NCI-H82 treated with DMSO at 0.1 percent for 48 hours (cell line): ENCODE results near the gene ERP29.
"Not testable (repeated sequence)": the region's sequence is repeated elsewhere in the genome, so short reads cannot be mapped to it uniquely, and the experiment has no call there.

Source experiments
- DNase-seq: peaks from one replicate; lab custom pipeline; 2025; ENCODE audit not compliant: unreplicated experiment; lab: John Stamatoyannopoulos, UW

Gene ERP29

DNA sequence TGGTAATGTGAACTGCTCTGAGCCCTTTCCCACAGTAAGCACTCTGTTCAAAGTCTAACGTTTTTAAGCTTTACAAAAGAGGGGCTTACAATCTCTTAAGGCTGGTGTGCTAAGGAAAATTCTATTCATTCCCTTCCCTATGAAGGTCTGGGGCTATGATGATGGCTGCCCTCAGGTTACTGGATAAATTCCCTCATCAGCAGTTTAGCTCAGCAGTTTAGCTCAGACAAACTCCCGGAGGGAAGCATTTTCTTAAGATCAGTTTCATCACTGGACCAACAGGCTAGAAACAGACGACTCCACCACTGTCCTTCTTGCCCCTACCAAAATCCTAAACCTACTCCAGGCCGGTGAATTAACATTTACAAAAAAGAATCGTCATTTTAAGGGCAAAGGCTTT is 19.1 kb downstream of the ERP29 start:
- DNase-seq, result no peak

DNA sequence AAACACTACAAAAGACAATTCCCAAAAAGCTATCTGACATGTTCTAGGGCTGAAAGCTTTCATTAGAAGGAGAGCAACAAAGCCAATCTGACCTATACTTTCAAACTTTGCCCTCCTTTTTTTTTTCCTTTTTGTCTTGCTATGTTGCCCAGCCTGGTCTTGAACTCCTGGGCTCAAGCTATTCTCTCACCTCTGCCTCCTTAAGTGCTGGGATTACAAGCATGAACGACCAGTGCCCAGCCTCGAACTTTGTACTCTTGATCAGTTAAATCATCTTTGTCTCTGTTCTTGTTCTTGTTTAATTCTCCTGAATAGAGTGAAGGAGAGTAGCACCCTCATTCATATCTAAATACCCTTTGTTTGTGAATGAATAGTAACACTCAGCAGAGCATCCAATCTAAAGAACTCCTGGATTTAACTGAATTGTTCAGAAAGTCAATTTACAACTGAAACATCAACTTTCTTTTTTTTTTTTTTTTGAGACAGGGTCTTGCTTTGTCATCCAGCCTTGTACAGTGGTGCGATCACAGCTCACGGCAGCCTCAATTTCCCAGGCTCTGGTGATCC is 22.1 kb downstream of the ERP29 start:
- DNase-seq, result no peak

DNA sequence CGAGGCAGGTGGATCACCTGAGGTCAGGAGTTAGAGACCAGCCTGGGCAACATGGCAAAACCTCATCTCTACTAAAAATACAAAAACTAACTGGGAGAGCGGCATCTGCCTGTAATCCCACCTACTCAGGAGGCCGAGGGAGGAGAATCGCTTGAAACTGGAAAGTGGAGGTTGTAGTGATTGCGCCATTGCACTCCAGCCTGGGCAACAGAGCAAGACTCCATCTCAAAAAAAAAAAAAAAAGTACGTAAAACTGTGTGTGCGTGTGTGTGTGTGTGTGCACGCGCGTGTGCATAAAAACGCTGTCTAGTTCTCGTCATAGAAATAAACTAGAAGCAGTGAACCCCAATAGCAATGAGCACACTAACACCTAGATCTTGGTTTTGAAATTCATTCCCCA is 23.4 kb downstream of the ERP29 start:
- not testable (repeated sequence) for DNase-seq

DNA sequence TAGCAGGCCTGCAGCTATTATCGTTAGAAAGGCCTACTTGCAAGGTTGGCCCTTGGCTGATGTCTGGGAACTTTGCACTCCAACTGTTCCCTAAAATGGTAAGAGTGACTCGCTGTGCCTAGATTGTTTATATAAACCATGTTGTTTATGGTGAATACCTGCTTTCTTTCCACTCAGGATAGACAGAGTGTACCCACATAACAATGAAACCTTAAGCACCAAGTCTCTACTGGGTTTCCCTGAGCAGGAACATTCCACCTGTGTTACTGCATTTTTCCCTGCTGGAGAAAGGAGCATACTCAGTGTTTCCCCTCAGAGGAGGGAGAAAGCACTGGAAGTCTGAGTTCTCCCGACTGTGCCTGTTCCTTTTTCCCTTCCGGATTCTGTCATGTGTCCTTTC is 32.8 kb downstream of the ERP29 start:
- no peak for DNase-seq

DNA sequence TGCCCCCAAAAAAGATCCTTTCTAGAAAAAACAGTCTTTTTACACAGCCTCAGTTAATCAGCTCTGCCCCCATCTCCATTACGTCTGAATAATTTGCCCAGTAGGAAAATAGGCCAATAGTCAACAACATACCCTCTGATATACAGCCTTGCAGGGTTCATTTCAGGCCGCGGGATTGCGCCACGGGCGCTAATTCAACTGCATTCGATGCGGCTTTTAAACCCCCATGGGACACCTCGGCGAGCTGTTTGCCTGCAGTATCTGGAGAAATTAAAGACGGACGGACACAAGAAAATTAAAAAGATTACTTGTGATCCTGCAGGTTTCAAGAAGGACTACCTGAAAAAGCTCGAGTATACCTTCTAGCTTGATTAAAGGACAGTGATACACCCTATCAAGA is 36.1 kb downstream of the ERP29 start:
- DNase-seq, result no peak

DNA sequence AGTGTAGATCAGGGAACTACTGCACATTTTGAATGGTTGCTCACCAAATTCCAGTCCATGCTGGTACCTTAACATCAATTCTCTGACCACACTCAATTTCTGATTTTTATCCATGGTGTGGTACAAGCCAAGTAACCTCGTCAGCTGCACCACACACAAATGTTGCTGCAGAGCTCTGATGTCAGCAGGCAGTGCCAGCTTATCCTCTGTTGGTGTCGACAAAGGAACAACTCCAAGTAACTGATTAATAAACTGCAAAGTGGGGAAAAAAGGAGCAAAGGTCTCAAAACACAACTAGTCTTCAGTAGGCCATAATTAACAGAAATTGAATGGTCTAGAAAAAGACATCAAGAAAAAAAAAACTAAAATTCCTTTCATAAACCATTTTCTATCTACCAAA is 47.9 kb downstream of the ERP29 start:
- no peak for DNase-seq

DNA sequence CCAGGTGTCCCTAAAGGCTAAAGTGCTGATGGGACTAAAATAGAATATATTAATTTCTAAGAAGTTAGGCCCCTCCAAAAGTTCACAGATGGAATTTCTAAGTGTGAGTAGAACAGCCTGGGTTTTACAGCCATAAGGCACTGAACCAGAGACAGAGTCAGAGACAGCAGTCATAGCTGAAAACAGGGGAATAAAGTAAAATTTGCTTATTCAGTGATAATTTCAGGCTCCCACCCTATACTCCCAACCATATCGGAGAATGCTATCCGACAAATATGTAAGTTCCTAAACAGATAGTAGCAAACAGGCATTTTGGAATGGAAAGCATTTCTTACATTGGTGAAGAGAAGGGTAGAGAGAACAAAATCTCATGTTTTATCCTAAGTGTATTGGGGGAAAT is 50.0 kb downstream of the ERP29 start:
- DNase-seq, result no peak

DNA sequence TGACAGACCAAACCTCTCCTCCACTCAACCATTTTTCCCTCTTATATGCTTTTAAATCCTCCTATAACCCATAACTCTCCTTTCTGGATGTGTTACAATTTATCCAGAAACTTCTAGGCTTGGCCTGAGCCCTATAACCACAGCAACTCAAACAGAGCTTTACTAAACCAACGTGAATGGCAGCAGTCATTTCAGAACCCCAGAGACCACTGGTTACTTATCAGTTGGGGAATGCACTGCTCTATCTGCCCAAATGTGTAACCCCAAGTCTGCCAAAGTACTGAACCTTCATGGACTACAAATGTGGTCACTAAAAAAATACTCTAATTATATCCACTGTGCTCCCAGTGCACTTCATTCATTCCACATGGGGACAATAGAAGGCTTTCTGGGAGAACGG is 53.3 kb downstream of the ERP29 start:
- no peak for DNase-seq
